Measurements from ENCODE around the gene SPINK1.
"Not testable (repeated sequence)": the region's sequence is repeated elsewhere in the genome, so short reads cannot be mapped to it uniquely, and the experiment has no call there.

Gene SPINK1

DNA sequence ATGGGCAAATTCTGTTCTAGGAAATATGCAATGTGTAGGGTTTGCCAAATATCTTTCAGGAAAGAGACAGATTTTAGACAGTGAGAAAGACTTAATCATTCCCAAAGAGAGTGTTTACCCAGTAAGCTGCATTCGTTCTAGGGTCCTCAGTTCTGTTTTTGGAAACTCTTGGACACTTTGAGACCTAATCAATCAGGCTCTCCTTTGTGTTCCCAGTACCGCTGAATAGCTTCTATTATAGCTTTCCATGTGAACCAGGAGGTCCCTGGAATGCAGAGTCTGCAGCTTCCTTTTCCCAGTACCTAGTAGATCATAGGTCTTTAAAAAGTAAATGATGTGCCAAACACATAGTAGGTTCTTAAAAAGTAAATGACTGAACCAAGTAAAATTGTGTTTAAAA is 11.4 kb upstream of the SPINK1 start:
- H2BK120ac ChIP-seq (ENCODE audit: low read depth, low read length), result no peak overlapping the region
- no peaks in the 10 kb centered on the region for H3K4me1 ChIP-seq (ENCODE audit: control insufficient read depth, low read depth, low read length)
- no peaks in the 10 kb centered on the region for H3K79me2 ChIP-seq (ENCODE audit: control insufficient read depth, insufficient read depth, low read length)
- H3K23ac ChIP-seq (ENCODE audit: low read length), result no peak overlapping the region
- no peak overlapping the region for H2BK5ac ChIP-seq (ENCODE audit: low read length)
- H3K4me2 ChIP-seq (ENCODE audit: low read length), result no peak overlapping the region
- H3K9ac ChIP-seq (ENCODE audit: low read length), result no peak overlapping the region
- no peak overlapping the region for H2AK5ac ChIP-seq (ENCODE audit: low read length)
- no peaks in the 10 kb centered on the region for H3K36me3 ChIP-seq (ENCODE audit: control insufficient read depth, insufficient read depth, low read length)
- no peak overlapping the region for H3K4ac ChIP-seq (ENCODE audit: low read depth, low read length)
- H3K4me3 ChIP-seq (ENCODE audit: low read length), result no peak overlapping the region
- H3K27me3 ChIP-seq (ENCODE audit: insufficient read depth, low read length, poor library complexity), result no peaks in the 10 kb centered on the region
- H3K56ac ChIP-seq (ENCODE audit: low read length), result no peak overlapping the region
- H4K5ac ChIP-seq (ENCODE audit: low read length), result no peak overlapping the region
- no peak overlapping the region for H3K18ac ChIP-seq (ENCODE audit: low read length)
- H4K8ac ChIP-seq (ENCODE audit: low read depth, low read length), result no peak overlapping the region
- no CpG with 5 or more reads among the region's 2 CpGs for WGBS (ENCODE audit: extremely low coverage, insufficient coverage, low lambda C conversion rate)
- H2BK15ac ChIP-seq (replicated peaks; ENCODE audit: low read depth), result no peak overlapping the region
- no peak for DNase-seq
- no peak overlapping the region for H3K27ac ChIP-seq (ENCODE audit: low read depth, low read length)
- no peaks in the 10 kb centered on the region for H3K79me1 ChIP-seq (ENCODE audit: low read length)

DNA sequence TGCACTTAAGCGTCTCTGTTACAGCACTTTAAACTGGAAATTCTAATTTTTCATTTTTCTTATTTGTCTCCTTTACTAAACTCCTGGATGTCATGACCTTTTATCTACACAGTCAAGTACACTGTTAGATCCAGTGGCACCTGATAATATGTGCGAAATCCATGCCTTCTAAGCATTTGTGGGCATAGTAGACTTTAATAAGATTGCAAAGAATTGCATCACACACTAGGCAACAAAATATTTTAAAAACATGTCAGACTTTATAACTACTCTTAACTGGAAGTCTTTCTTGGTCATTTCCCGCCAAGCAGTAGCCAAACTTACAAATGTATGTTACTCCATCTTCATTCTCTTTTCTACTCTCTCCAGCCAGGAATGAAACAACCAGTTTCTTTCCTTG is 5.0 kb upstream of the SPINK1 start:
- Histone ChIP-seq H4K8ac (ENCODE audit: low read depth, low read length) (no peak overlapping the region), H3K27ac (ENCODE audit: low read depth, low read length) (no peak overlapping the region), H3K36me3 (ENCODE audit: control insufficient read depth, insufficient read depth, low read length) (no peaks in the 10 kb centered on the region), H2BK120ac (ENCODE audit: low read depth, low read length) (no peak overlapping the region), H3K27me3 (ENCODE audit: insufficient read depth, low read length, poor library complexity) (no peaks in the 10 kb centered on the region), H3K79me2 (ENCODE audit: control insufficient read depth, insufficient read depth, low read length) (no peaks in the 10 kb centered on the region), H2AK5ac (ENCODE audit: low read length) (no peak overlapping the region), H3K18ac (ENCODE audit: low read length) (no peak overlapping the region), H3K56ac (ENCODE audit: low read length) (no peak overlapping the region), H3K23ac (ENCODE audit: low read length) (no peak overlapping the region), H3K4me1 (ENCODE audit: control insufficient read depth, low read depth, low read length) (no peaks in the 10 kb centered on the region), H3K9ac (ENCODE audit: low read length) (no peak overlapping the region), H3K4me2 (ENCODE audit: low read length) (no peak overlapping the region), H2BK5ac (ENCODE audit: low read length) (no peak overlapping the region), H4K5ac (ENCODE audit: low read length) (no peak overlapping the region), H3K4me3 (ENCODE audit: low read length) (no peak overlapping the region), H3K4ac (ENCODE audit: low read depth, low read length) (no peak overlapping the region), H3K79me1 (ENCODE audit: low read length) (no peaks in the 10 kb centered on the region), H2BK15ac (replicated peaks; ENCODE audit: low read depth) (no peak overlapping the region)
- no peak for DNase-seq
- no CpG with 5 or more reads among the region's 3 CpGs for WGBS (ENCODE audit: extremely low coverage, insufficient coverage, low lambda C conversion rate)

DNA sequence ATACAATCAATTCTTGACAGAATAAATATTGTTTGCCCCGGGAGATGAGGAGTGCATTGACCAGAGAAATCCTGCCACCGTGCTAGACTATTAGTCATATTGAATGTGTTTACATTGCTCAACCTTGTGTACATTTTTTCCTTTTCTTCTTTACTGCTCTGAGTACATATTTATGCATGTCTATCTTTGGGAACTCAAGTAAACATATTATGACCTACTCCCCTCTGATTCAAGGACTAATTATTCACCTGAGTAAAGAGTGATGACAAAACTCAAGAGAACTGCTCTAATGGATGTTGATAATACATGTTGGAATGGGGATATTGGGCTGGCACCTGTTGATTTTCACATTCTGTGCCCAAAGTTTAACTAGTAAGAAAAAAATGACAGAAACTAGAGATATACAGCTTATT is 3.9 kb upstream of the SPINK1 start:
- H2BK5ac ChIP-seq (ENCODE audit: low read length), result no peak overlapping the region
- H2BK120ac ChIP-seq (ENCODE audit: low read depth, low read length), result no peak overlapping the region
- WGBS (ENCODE audit: extremely low coverage, insufficient coverage, low lambda C conversion rate), result no CpG with 5 or more reads among the region's 2 CpGs
- H3K36me3 ChIP-seq (ENCODE audit: control insufficient read depth, insufficient read depth, low read length), result no peaks in the 10 kb centered on the region
- no peak overlapping the region for H3K4ac ChIP-seq (ENCODE audit: low read depth, low read length)
- DNase-seq, result no peak
- H4K5ac ChIP-seq (ENCODE audit: low read length), result no peak overlapping the region
- H3K27me3 ChIP-seq (ENCODE audit: insufficient read depth, low read length, poor library complexity), result no peaks in the 10 kb centered on the region
- H3K9ac ChIP-seq (ENCODE audit: low read length), result no peak overlapping the region
- no peak overlapping the region for H3K4me2 ChIP-seq (ENCODE audit: low read length)
- no peak overlapping the region for H2AK5ac ChIP-seq (ENCODE audit: low read length)
- H3K56ac ChIP-seq (ENCODE audit: low read length), result no peak overlapping the region
- H2BK15ac ChIP-seq (replicated peaks; ENCODE audit: low read depth), result no peak overlapping the region
- no peak overlapping the region for H3K27ac ChIP-seq (ENCODE audit: low read depth, low read length)
- H3K4me3 ChIP-seq (ENCODE audit: low read length), result no peak overlapping the region
- no peak overlapping the region for H3K18ac ChIP-seq (ENCODE audit: low read length)
- H3K4me1 ChIP-seq (ENCODE audit: control insufficient read depth, low read depth, low read length), result no peaks in the 10 kb centered on the region
- H4K8ac ChIP-seq (ENCODE audit: low read depth, low read length), result no peak overlapping the region
- no peaks in the 10 kb centered on the region for H3K79me1 ChIP-seq (ENCODE audit: low read length)
- no peaks in the 10 kb centered on the region for H3K79me2 ChIP-seq (ENCODE audit: control insufficient read depth, insufficient read depth, low read length)
- H3K23ac ChIP-seq (ENCODE audit: low read length), result no peak overlapping the region

DNA sequence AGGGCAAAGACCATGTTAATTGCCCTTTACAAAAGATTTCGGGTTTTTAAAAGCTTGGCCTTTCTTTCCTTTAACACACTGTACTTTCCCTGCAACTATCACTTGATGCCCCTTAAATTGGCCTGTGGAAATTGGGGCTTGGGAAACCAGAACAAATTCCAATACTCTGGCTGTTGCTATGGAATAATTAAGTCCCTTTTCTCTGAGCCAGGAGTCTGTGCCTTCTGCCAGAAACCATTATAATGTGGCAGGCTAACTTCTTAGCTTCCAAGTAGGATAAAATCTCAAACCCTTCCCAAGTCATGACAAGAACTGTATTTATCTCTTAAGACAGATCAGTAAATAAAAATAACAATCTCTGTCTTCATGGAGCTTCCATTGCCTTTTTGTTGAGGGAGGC is 1.1 kb upstream of the SPINK1 start:
- Histone ChIP-seq H3K27ac (ENCODE audit: low read depth, low read length) (no peak overlapping the region), H3K23ac (ENCODE audit: low read length) (no peak overlapping the region), H2AK5ac (ENCODE audit: low read length) (no peak overlapping the region), H3K4me2 (ENCODE audit: low read length) (no peak overlapping the region), H3K79me2 (ENCODE audit: control insufficient read depth, insufficient read depth, low read length) (no peaks in the 10 kb centered on the region), H4K5ac (ENCODE audit: low read length) (no peak overlapping the region), H3K4me1 (ENCODE audit: control insufficient read depth, low read depth, low read length) (no peaks in the 10 kb centered on the region), H3K56ac (ENCODE audit: low read length) (no peak overlapping the region), H2BK15ac (replicated peaks; ENCODE audit: low read depth) (no peak overlapping the region), H3K18ac (ENCODE audit: low read length) (no peak overlapping the region), H3K4me3 (ENCODE audit: low read length) (no peak overlapping the region), H3K36me3 (ENCODE audit: control insufficient read depth, insufficient read depth, low read length) (no peaks in the 10 kb centered on the region), H3K79me1 (ENCODE audit: low read length) (no peaks in the 10 kb centered on the region), H3K27me3 (ENCODE audit: insufficient read depth, low read length, poor library complexity) (no peaks in the 10 kb centered on the region), H3K9ac (ENCODE audit: low read length) (no peak overlapping the region), H2BK5ac (ENCODE audit: low read length) (no peak overlapping the region), H4K8ac (ENCODE audit: low read depth, low read length) (no peak overlapping the region), H3K4ac (ENCODE audit: low read depth, low read length) (no peak overlapping the region), H2BK120ac (ENCODE audit: low read depth, low read length) (no peak overlapping the region)
- DNase-seq, result no peak
- WGBS (ENCODE audit: extremely low coverage, insufficient coverage, low lambda C conversion rate), result no CpG with 5 or more reads among the region's 1 CpG

DNA sequence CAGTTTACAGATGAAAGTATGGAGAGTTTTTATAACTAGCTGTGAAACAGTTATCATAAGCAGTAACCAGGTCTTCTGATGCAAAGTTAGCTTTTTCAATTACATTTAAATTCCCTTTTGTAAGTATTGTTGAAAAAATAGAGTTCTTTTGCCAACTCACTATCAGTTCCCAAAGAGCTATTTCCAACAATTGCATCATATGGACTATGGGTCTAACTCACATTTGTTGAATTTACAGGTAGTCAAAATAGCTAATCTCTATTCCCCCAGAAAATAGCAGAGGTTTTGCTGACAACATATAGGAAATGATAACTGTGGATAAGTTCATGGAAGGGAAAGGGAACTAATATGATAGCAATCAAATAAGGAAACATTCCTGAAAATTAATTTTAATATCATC is 1.4 kb downstream of the SPINK1 start:
- Histone ChIP-seq H3K4ac (ENCODE audit: low read depth, low read length) (no peak overlapping the region), H3K4me3 (ENCODE audit: low read length) (no peak overlapping the region), H3K27me3 (ENCODE audit: insufficient read depth, low read length, poor library complexity) (no peaks in the 10 kb centered on the region)

DNA sequence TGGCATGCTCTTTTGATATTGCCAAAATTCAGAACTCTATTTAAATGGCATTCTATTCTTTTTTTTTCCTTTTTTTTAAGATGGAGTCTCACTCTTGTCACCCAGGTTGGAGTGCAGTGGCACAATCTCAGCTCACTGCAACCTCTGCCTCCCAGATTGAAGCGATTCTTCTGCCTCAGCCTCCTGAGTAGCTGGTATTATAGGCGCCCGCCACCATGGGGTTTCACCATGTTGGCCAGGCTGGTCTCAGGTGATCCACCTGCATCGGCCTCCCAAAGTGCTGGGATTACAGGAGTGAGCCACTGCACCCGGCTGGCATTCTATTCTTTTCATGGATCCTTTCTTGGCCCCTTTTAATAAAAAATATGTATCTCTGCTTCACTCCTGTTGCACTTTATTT is 4.5 kb downstream of the SPINK1 start:
- not testable (repeated sequence) for H3K4ac ChIP-seq (ENCODE audit: low read depth, low read length); H3K27ac ChIP-seq (ENCODE audit: low read depth, low read length); H3K9ac ChIP-seq (ENCODE audit: low read length); H2BK5ac ChIP-seq (ENCODE audit: low read length); H3K56ac ChIP-seq (ENCODE audit: low read length); H3K4me3 ChIP-seq (ENCODE audit: low read length); H2AK5ac ChIP-seq (ENCODE audit: low read length); DNase-seq; H4K8ac ChIP-seq (ENCODE audit: low read depth, low read length); H3K4me1 ChIP-seq (ENCODE audit: control insufficient read depth, low read depth, low read length); H3K4me2 ChIP-seq (ENCODE audit: low read length); H4K5ac ChIP-seq (ENCODE audit: low read length); H2BK120ac ChIP-seq (ENCODE audit: low read depth, low read length); H3K79me1 ChIP-seq (ENCODE audit: low read length); H3K23ac ChIP-seq (ENCODE audit: low read length); H3K18ac ChIP-seq (ENCODE audit: low read length); H3K36me3 ChIP-seq (ENCODE audit: control insufficient read depth, insufficient read depth, low read length); H2BK15ac ChIP-seq (replicated peaks; ENCODE audit: low read depth); H3K79me2 ChIP-seq (ENCODE audit: control insufficient read depth, insufficient read depth, low read length); H3K27me3 ChIP-seq (ENCODE audit: insufficient read depth, low read length, poor library complexity)
- WGBS (ENCODE audit: extremely low coverage, insufficient coverage, low lambda C conversion rate), result no CpG with 5 or more reads among the region's 5 CpGs

More for the DNA sequence above, 1.4 kb downstream of the SPINK1 start:
- Histone ChIP-seq H2BK5ac (ENCODE audit: low read length) (no peak overlapping the region), H3K79me2 (ENCODE audit: control insufficient read depth, insufficient read depth, low read length) (no peaks in the 10 kb centered on the region), H2BK15ac (replicated peaks; ENCODE audit: low read depth) (no peak overlapping the region), H3K4me1 (ENCODE audit: control insufficient read depth, low read depth, low read length) (no peaks in the 10 kb centered on the region), H3K27ac (ENCODE audit: low read depth, low read length) (no peak overlapping the region), H2BK120ac (ENCODE audit: low read depth, low read length) (no peak overlapping the region), H3K23ac (ENCODE audit: low read length) (no peak overlapping the region), H4K5ac (ENCODE audit: low read length) (no peak overlapping the region), H4K8ac (ENCODE audit: low read depth, low read length) (no peak overlapping the region), H3K79me1 (ENCODE audit: low read length) (no peaks in the 10 kb centered on the region), H3K9ac (ENCODE audit: low read length) (no peak overlapping the region), H3K36me3 (ENCODE audit: control insufficient read depth, insufficient read depth, low read length) (no peaks in the 10 kb centered on the region), H3K18ac (ENCODE audit: low read length) (no peak overlapping the region), H2AK5ac (ENCODE audit: low read length) (no peak overlapping the region), H3K56ac (ENCODE audit: low read length) (no peak overlapping the region), H3K4me2 (ENCODE audit: low read length) (no peak overlapping the region)
- DNase-seq, result no peak

Data from mesendoderm (in vitro differentiated cells).